Neural progenitor cell (in vitro differentiated cells): ENCODE data around the gene LYST. TPM values are rescaled to one million over a fixed set of nuclear protein-coding genes. Genes with fewer than 3 reads are reported as not detected.

ENCODE experiments used
- DNase-seq: peaks from one replicate; pipeline ENCODE4 v3.0.0-alpha.2; 2016; ENCODE audit warnings: low spot score
- H2AFZ ChIP-seq: fragments of 200-600 bp; sonication (generic); replicated peaks from 2 replicates; pipeline ENCODE4 v1.6.1; 2016; ENCODE audit warnings: antibody characterized with exemption
- H3F3A ChIP-seq: fragments of 200-600 bp; sonication (generic); 2 replicates; pipeline ENCODE4 v1.6.1; 2016; ENCODE audit warnings: antibody characterized with exemption, low read depth
- H3K27ac ChIP-seq: fragments of 200-600 bp; sonication (generic); 2 replicates; pipeline ENCODE4 v1.5.1; 2016; ENCODE audit warnings: mild to moderate bottlenecking
- H3K27me3 ChIP-seq: fragments of 200-600 bp; sonication (generic); 2 replicates; pipeline ENCODE4 v1.6.1; 2016; ENCODE audit warnings: mild to moderate bottlenecking, moderate library complexity
- H3K36me3 ChIP-seq: fragments of 200-600 bp; sonication (generic); 2 replicates; pipeline ENCODE4 v1.5.1; 2016
- H3K4me1 ChIP-seq: fragments of 200-600 bp; sonication (generic); 2 replicates; pipeline ENCODE4 v1.6.1; 2016; ENCODE audit warnings: mixed run types
- H3K4me2 ChIP-seq: fragments of 200-600 bp; sonication (generic); 2 replicates; pipeline ENCODE4 v1.6.1; 2016
- H3K4me3 ChIP-seq: fragments of 200-600 bp; sonication (generic); 2 replicates; pipeline ENCODE4 v1.5.1; 2016
- H3K79me2 ChIP-seq: fragments of 200-600 bp; sonication (generic); 2 replicates; pipeline ENCODE4 v1.6.1; 2016; ENCODE audit warnings: low read depth
- H3K9ac ChIP-seq: fragments of 200-600 bp; sonication (generic); 2 replicates; pipeline ENCODE4 v1.6.1; 2016
- H3K9me3 ChIP-seq: fragments of 200-600 bp; sonication (generic); 2 replicates; pipeline ENCODE4 v1.5.1; 2016; ENCODE audit warnings: low read depth
- H4K20me1 ChIP-seq: fragments of 200-600 bp; sonication (generic); 2 replicates; pipeline ENCODE4 v1.6.1; 2016; ENCODE audit warnings: low read depth
- H3K27ac Mint-ChIP-seq: 3 replicates; pipeline ENCODE4 v1.8.0; 2021; ENCODE audit warnings: mixed read lengths
- H3K27me3 Mint-ChIP-seq: 2 replicates; pipeline ENCODE4 v1.8.0; 2022; ENCODE audit warnings: low read depth, mild to moderate bottlenecking, inconsistent platforms, moderate library complexity, mixed read lengths; ENCODE audit not compliant: insufficient read depth
- H3K36me3 Mint-ChIP-seq: 3 replicates; pipeline ENCODE4 v1.8.0; 2021; ENCODE audit warnings: mixed read lengths
- H3K4me1 Mint-ChIP-seq: 3 replicates; pipeline ENCODE4 v1.8.0; 2021; ENCODE audit warnings: mixed read lengths
- H3K4me3 Mint-ChIP-seq: 3 replicates; pipeline ENCODE4 v1.8.0; 2021; ENCODE audit warnings: mild to moderate bottlenecking, moderate library complexity, mixed read lengths
- H3K9me3 Mint-ChIP-seq: 3 replicates; pipeline ENCODE4 v1.8.0; 2020; ENCODE audit warnings: mixed read lengths
- CTCF ChIP-seq: fragments of 200-600 bp; sonication (generic); IDR thresholded peaks from 2 replicates; pipeline ENCODE4 v1.5.1; 2017; ENCODE audit warnings: antibody characterized with exemption, mild to moderate bottlenecking
- EZH2 ChIP-seq: fragments of 200-600 bp; sonication (generic); IDR thresholded peaks from 2 replicates; pipeline ENCODE4 v1.6.1; 2017; ENCODE audit warnings: antibody characterized with exemption, mild to moderate bottlenecking, moderate library complexity
- EZH2phosphoT487 ChIP-seq: fragments of 200-600 bp; sonication (generic); IDR thresholded peaks from 2 replicates; pipeline ENCODE4 v1.6.1; 2017; ENCODE audit warnings: antibody characterized with exemption
- total RNA-seq: library from RNA; depleted of rRNA; stranded (reverse); fragments of >200 nt; gene quantifications from 2 replicates; pipeline ENCODE4 v1.2.3, GENCODE V29; 2015; ENCODE audit warnings: low replicate concordance

Gene LYST
- total RNA-seq, 1 donor from 2014 or later, result 0.82 TPM

- H3K9ac ChIP-seq, result no peak overlapping the region
- H3K4me3 Mint-ChIP-seq, result no peak overlapping the region
- peaks cover 47% of the 10 kb centered on the region for H3K79me2 ChIP-seq
- H3K27ac ChIP-seq, result no peak overlapping the region
- H3K9me3 ChIP-seq, result no peaks in the 10 kb centered on the region
- peaks cover 12% of the 10 kb centered on the region for H3F3A ChIP-seq
- H4K20me1 ChIP-seq, result no peaks in the 10 kb centered on the region
- H3K9me3 Mint-ChIP-seq, result peaks cover 14% of the 10 kb centered on the region
- H2AFZ ChIP-seq, result peak overlapping the region; percentile 92
- H3K4me1 Mint-ChIP-seq, result no peaks in the 10 kb centered on the region
- no peak for DNase-seq
- H3K36me3 ChIP-seq, result no peaks in the 10 kb centered on the region
- H3K27me3 Mint-ChIP-seq, result no peaks in the 10 kb centered on the region
- H3K36me3 Mint-ChIP-seq, result no peaks in the 10 kb centered on the region
- H3K4me1 ChIP-seq, result peaks cover 46% of the 10 kb centered on the region
- no peak overlapping the region for H3K4me3 ChIP-seq
- no peak overlapping the region for H3K27ac Mint-ChIP-seq
- no peaks in the 10 kb centered on the region for H3K27me3 ChIP-seq
- no peak for TF ChIP-seq EZH2
- TF ChIP-seq CTCF, result no peak
- no peak for TF ChIP-seq EZH2phosphoT487
- peak overlapping the region; percentile 30 for H3K4me2 ChIP-seq
Measured at GRCh38 chr1:235669277-235669676, 197.4 kb downstream of the LYST start.

GRCh38 chr1:235663628-235664027, 203.1 kb downstream of the LYST start:
- no peak overlapping the region for H3K4me2 ChIP-seq
- no peaks in the 10 kb centered on the region for H4K20me1 ChIP-seq
- H3K36me3 Mint-ChIP-seq, result no peaks in the 10 kb centered on the region
- no peak overlapping the region for H3K4me3 ChIP-seq
- no peaks in the 10 kb centered on the region for H3K9me3 Mint-ChIP-seq
- H2AFZ ChIP-seq, result no peak overlapping the region
- H3K36me3 ChIP-seq, result no peaks in the 10 kb centered on the region
- no peak for TF ChIP-seq EZH2phosphoT487
- TF ChIP-seq EZH2, result no peak
- TF ChIP-seq CTCF, result no peak
- no peaks in the 10 kb centered on the region for H3K79me2 ChIP-seq
- no peaks in the 10 kb centered on the region for H3F3A ChIP-seq
- H3K27me3 Mint-ChIP-seq, result peaks cover 2% of the 10 kb centered on the region
- H3K4me3 Mint-ChIP-seq, result no peak overlapping the region
- H3K4me1 ChIP-seq, result peaks cover 6% of the 10 kb centered on the region
- H3K4me1 Mint-ChIP-seq, result no peaks in the 10 kb centered on the region
- H3K27ac Mint-ChIP-seq, result no peak overlapping the region
- H3K27ac ChIP-seq, result no peak overlapping the region
- no peak overlapping the region for H3K9ac ChIP-seq
- H3K27me3 ChIP-seq, result no peaks in the 10 kb centered on the region
- no peaks in the 10 kb centered on the region for H3K9me3 ChIP-seq
- no peak for DNase-seq

- no peaks in the 10 kb centered on the region for H3K4me1 Mint-ChIP-seq
- Histone ChIP-seq H3K4me3 (no peak overlapping the region), H3F3A (peaks cover 6% of the 10 kb centered on the region), H3K9ac (no peak overlapping the region), H3K4me2 (no peak overlapping the region), H3K79me2 (no peaks in the 10 kb centered on the region), H3K9me3 (no peaks in the 10 kb centered on the region), H3K36me3 (no peaks in the 10 kb centered on the region), H3K4me1 (peaks cover 24% of the 10 kb centered on the region), H3K27ac (no peak overlapping the region), H3K27me3 (no peaks in the 10 kb centered on the region), H4K20me1 (no peaks in the 10 kb centered on the region), H2AFZ (no peak overlapping the region)
- peaks cover 2% of the 10 kb centered on the region for H3K27me3 Mint-ChIP-seq
- DNase-seq, result no peak
- H3K36me3 Mint-ChIP-seq, result no peaks in the 10 kb centered on the region
- TF ChIP-seq EZH2phosphoT487 (no peak), EZH2 (no peak)
- no peaks in the 10 kb centered on the region for H3K9me3 Mint-ChIP-seq
- no peak overlapping the region for H3K27ac Mint-ChIP-seq
- no peak overlapping the region for H3K4me3 Mint-ChIP-seq
Measured at GRCh38 chr1:235661568-235661967, 205.1 kb downstream of the LYST start.

GRCh38 chr1:235659186-235659771, 207.4 kb downstream of the LYST start:
- H3F3A ChIP-seq, result peaks cover 6% of the 10 kb centered on the region
- no peak overlapping the region for H2AFZ ChIP-seq
- H3K4me1 Mint-ChIP-seq, result no peaks in the 10 kb centered on the region
- TF ChIP-seq CTCF, result no peak
- no peak for TF ChIP-seq EZH2
- no peak for TF ChIP-seq EZH2phosphoT487
- H3K36me3 ChIP-seq, result no peaks in the 10 kb centered on the region
- H3K9me3 Mint-ChIP-seq, result peaks cover 2% of the 10 kb centered on the region
- H3K36me3 Mint-ChIP-seq, result no peaks in the 10 kb centered on the region
- H3K4me3 Mint-ChIP-seq, result no peak overlapping the region
- H3K4me2 ChIP-seq, result no peak overlapping the region
- H3K27ac ChIP-seq, result no peak overlapping the region
- H3K4me1 ChIP-seq, result peaks cover 36% of the 10 kb centered on the region
- DNase-seq, result no peak
- H3K4me3 ChIP-seq, result no peak overlapping the region
- no peaks in the 10 kb centered on the region for H3K27me3 ChIP-seq
- no peaks in the 10 kb centered on the region for H4K20me1 ChIP-seq
- peaks cover 4% of the 10 kb centered on the region for H3K27me3 Mint-ChIP-seq
- no peaks in the 10 kb centered on the region for H3K9me3 ChIP-seq
- no peak overlapping the region for H3K27ac Mint-ChIP-seq
- no peak overlapping the region for H3K9ac ChIP-seq
- H3K79me2 ChIP-seq, result no peaks in the 10 kb centered on the region
